ENCODE results near the gene ABTB2.

DNA sequence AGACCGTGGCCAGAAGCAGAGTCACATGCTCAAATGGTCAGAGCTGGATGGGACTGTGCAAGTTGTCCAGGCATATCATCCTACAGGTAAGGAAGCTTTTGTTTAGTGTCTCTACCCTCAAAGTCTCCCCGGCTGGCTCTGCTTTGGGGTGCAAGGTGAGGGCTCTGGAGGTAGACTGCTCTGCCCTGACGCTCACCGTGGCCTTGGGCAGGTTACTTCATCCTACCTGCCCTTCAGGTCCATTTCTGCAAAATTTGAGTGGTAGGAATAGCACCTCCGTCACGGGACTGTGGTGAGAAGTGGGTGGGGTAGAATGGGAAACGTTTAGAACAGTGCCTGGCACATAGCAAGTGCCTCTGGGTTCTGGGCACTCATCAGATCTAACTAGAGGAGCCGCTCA lies 210.2 kb downstream of the ABTB2 start:
- TF ChIP-seq, protein P1, sequence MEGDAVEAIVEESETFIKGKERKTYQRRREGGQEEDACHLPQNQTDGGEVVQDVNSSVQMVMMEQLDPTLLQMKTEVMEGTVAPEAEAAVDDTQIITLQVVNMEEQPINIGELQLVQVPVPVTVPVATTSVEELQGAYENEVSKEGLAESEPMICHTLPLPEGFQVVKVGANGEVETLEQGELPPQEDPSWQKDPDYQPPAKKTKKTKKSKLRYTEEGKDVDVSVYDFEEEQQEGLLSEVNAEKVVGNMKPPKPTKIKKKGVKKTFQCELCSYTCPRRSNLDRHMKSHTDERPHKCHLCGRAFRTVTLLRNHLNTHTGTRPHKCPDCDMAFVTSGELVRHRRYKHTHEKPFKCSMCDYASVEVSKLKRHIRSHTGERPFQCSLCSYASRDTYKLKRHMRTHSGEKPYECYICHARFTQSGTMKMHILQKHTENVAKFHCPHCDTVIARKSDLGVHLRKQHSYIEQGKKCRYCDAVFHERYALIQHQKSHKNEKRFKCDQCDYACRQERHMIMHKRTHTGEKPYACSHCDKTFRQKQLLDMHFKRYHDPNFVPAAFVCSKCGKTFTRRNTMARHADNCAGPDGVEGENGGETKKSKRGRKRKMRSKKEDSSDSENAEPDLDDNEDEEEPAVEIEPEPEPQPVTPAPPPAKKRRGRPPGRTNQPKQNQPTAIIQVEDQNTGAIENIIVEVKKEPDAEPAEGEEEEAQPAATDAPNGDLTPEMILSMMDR (IDR thresholded peaks at IDR 0.05) = no peak
- no peak for TF ChIP-seq POLR2A (IDR thresholded peaks at IDR 0.05)

Data from Peyer's patch (tissue), 4 donors.